Thoracic aorta (tissue), 2 donors: ENCODE data around the gene COG8. TPM values are rescaled to one million over a fixed set of nuclear protein-coding genes. Genes with fewer than 3 reads are reported as not detected.

Experiments
- ATAC-seq: fragments of 150-250 bp; one replicate; pipeline ENCODE4 v1.8.0; 2017; ENCODE audit warnings: low read depth; ENCODE audit not compliant: insufficient number of reproducible peaks, low FRiP score
- DNase-seq: peaks from one replicate; pipeline ENCODE4 v3.0.0-alpha.2; 2020; ENCODE audit warnings: low spot score
- H3K27ac ChIP-seq, 2 donors: fragments of 200-600 bp; sonication (generic); 1 replicate in 1 of 2; 2 replicates in 1 of 2; pipeline ENCODE4 v1.5.1; 2016; ENCODE audit warnings: mild to moderate bottlenecking in 2 of 2, moderate library complexity in 2 of 2
- H3K27me3 ChIP-seq: fragments of 200-600 bp; sonication (generic); replicated peaks from 2 replicates; pipeline ENCODE4 v1.6.0; 2016; ENCODE audit warnings: mild to moderate bottlenecking; ENCODE audit not compliant: insufficient read depth
- H3K36me3 ChIP-seq: fragments of 200-600 bp; sonication (generic); one replicate; pipeline ENCODE4 v1.5.1; 2016
- H3K4me1 ChIP-seq, 2 donors: fragments of 200-600 bp; sonication (generic); 1 replicate in 1 of 2; 2 replicates in 1 of 2; pipeline versions ENCODE4 v1.5.1 to v1.6.0; 2016; ENCODE audit warnings: low read depth in 2 of 2, mild to moderate bottlenecking in 1 of 2; ENCODE audit not compliant: control insufficient read depth in 1 of 2
- H3K4me3 ChIP-seq: fragments of 200-600 bp; sonication (generic); 2 replicates; pipeline ENCODE4 v1.5.1; 2016; ENCODE audit warnings: mild to moderate bottlenecking
- H3K9me3 ChIP-seq: fragments of 200-600 bp; sonication (generic); 2 replicates; pipeline ENCODE4 v1.5.1; 2016
- CTCF ChIP-seq: fragments of 200-600 bp; sonication (generic); IDR thresholded peaks from one replicate; pipeline ENCODE4 v1.5.1; 2019; ENCODE audit warnings: antibody characterized with exemption
- total RNA-seq, 2 donors: library from RNA; depleted of rRNA; stranded (reverse); fragments of >200 nt; gene quantifications; one replicate each; pipeline versions ENCODE4 v1.1.0 to v1.2.3, GENCODE V29; 2016

COG8 gene
- 10 to 100 TPM; 39.4 to 51.0 TPM for total RNA-seq

GRCh38 chr16:69339289-69340094 lies at the start of gene COG8, which contains the start of gene NIP7:
Gene COG8, minus strand, starts transcription at chr16:69339564. Its CDS starts 12 bp downstream, at chr16:69339552.
Gene NIP7, plus strand, starts transcription at chr16:69339772. Its CDS starts 58 bp downstream, at chr16:69339830.
- H3K36me3 ChIP-seq: peaks cover 32% of the 10 kb centered on the region
- no peaks in the 10 kb centered on the region for H3K9me3 ChIP-seq
- peak within 1 kb of the TSS; percentile 79 to 85 for H3K27ac ChIP-seq
- peak; percentile 91 for DNase-seq
- peaks cover 21 to 31% of the 10 kb centered on the region in 2 donors for H3K4me1 ChIP-seq
- peak within 1 kb of the TSS; percentile 91 for H3K4me3 ChIP-seq
- peak; percentile 90 for TF ChIP-seq CTCF
- peak; percentile 98 for ATAC-seq
- no peaks in the 10 kb centered on the region for H3K27me3 ChIP-seq

GRCh38 chr16:69386596-69386995 lies 47.2 kb upstream of the COG8 start:
- Histone ChIP-seq H3K4me1 (peaks cover 12 to 21% of the 10 kb centered on the region in 2 donors), H3K4me3 (no peak overlapping the region), H3K27me3 (no peaks in the 10 kb centered on the region), H3K27ac (peak overlapping the region in 1 of 2 donors; percentile 66), H3K9me3 (no peaks in the 10 kb centered on the region), H3K36me3 (peaks cover 5% of the 10 kb centered on the region)
- ATAC-seq (no peak), DNase-seq (no peak)
- no peak for TF ChIP-seq CTCF

GRCh38 chr16:69384974-69385373 lies 45.6 kb upstream of the COG8 start:
- H3K36me3 ChIP-seq: peaks cover 11% of the 10 kb centered on the region
- peak overlapping the region; percentile 82 to 84 for H3K27ac ChIP-seq
- ATAC-seq (no peak), DNase-seq (no peak)
- H3K4me1 ChIP-seq: peaks cover 15 to 26% of the 10 kb centered on the region in 2 donors
- no peaks in the 10 kb centered on the region for H3K27me3 ChIP-seq
- H3K9me3 ChIP-seq: no peaks in the 10 kb centered on the region
- H3K4me3 ChIP-seq: peak overlapping the region; percentile 93
- TF ChIP-seq CTCF: no peak

- H3K27ac ChIP-seq: no peak overlapping the region
- H3K9me3 ChIP-seq: no peaks in the 10 kb centered on the region
- no peak for ATAC-seq
- no peak overlapping the region for H3K4me3 ChIP-seq
- no peaks in the 10 kb centered on the region for H3K27me3 ChIP-seq
- DNase-seq: no peak
- H3K36me3 ChIP-seq: peaks cover 25% of the 10 kb centered on the region
- no peak for TF ChIP-seq CTCF
- peaks cover 18 to 26% of the 10 kb centered on the region in 2 donors for H3K4me1 ChIP-seq
These were observed 43.1 kb upstream of the COG8 start for GRCh38 chr16:69382421-69382820.

- TF ChIP-seq CTCF: no peak
- Histone ChIP-seq H3K27me3 (no peaks in the 10 kb centered on the region), H3K36me3 (peaks cover 25% of the 10 kb centered on the region), H3K4me1 (peaks cover 18 to 22% of the 10 kb centered on the region in 2 donors), H3K9me3 (no peaks in the 10 kb centered on the region), H3K4me3 (no peak overlapping the region), H3K27ac (no peak overlapping the region)
- DNase-seq: no peak
- ATAC-seq: no peak
These were observed 41.9 kb upstream of the COG8 start for GRCh38 chr16:69381231-69381630.
